Activated CD8-positive, alpha-beta T cell treated with anti-CD3 and anti-CD28 coated beads for 36 hours (primary cell): ENCODE results near the gene HBEGF. TPM values are rescaled to one million over a fixed set of nuclear protein-coding genes. Genes with fewer than 3 reads are reported as not detected.

ENCODE experiments used
- ATAC-seq: fragments of 200-7000 bp; cut with Tn5 transposase; one replicate; pipeline ENCODE4 v1.10.0; 2021; ENCODE audit warnings: mild to moderate bottlenecking, moderate library complexity
- CTCF ChIA-PET: fragments of 350-600 bp; sonication (Branson Sonifier 250); formaldehyde crosslinking; loops from one replicate; lab custom pipeline; 2021; ENCODE audit warnings: antibody characterized with exemption; lab: Charles Lee
- POLR2A ChIA-PET: fragments of 350-600 bp; sonication (Branson Sonifier 250); formaldehyde crosslinking; loops from one replicate; lab custom pipeline; 2021; ENCODE audit warnings: antibody characterized with exemption; lab: Charles Lee
- DNase-seq: peaks from one replicate; pipeline ENCODE4 v3.0.0-alpha.2; 2020
- H3K27ac Mint-ChIP-seq: one replicate; pipeline ENCODE4 v1.8.0; 2021; ENCODE audit warnings: mild to moderate bottlenecking, mixed read lengths
- H3K27me3 Mint-ChIP-seq: one replicate; pipeline ENCODE4 v1.8.0; 2021; ENCODE audit warnings: mixed read lengths
- H3K36me3 Mint-ChIP-seq: one replicate; pipeline ENCODE4 v1.8.0; 2021; ENCODE audit warnings: low read depth, mixed read lengths
- H3K4me1 Mint-ChIP-seq: one replicate; pipeline ENCODE4 v1.8.0; 2021; ENCODE audit warnings: low read depth, mixed read lengths
- H3K4me3 Mint-ChIP-seq: one replicate; pipeline ENCODE4 v1.8.0; 2021; ENCODE audit warnings: mild to moderate bottlenecking, moderate library complexity, mixed read lengths
- H3K9me3 Mint-ChIP-seq: one replicate; pipeline ENCODE4 v1.8.0; 2021; ENCODE audit warnings: mixed read lengths
- intact Hi-C: fragments of 100-400 bp; cut with micrococcal nuclease; formaldehyde crosslinking; loops from one replicate; pipeline ENCODE4 v1.10.0; 2022
- total RNA-seq, 2 experiments: library from RNA; stranded (reverse); gene quantifications; one replicate each; pipeline ENCODE4 v1.2.3, GENCODE V29; 2021
- TF ChIP-seq, protein P1 (sequence below): fragments of 200-600 bp; IDR thresholded peaks from one replicate; pipeline ENCODE4 v1.8.0; 2022; ENCODE audit warnings: antibody characterized with exemption, mild to moderate bottlenecking

Gene HBEGF
- total RNA-seq, 2 experiments from 2014 or later: 5.1 to 6.4 TPM

DNA sequence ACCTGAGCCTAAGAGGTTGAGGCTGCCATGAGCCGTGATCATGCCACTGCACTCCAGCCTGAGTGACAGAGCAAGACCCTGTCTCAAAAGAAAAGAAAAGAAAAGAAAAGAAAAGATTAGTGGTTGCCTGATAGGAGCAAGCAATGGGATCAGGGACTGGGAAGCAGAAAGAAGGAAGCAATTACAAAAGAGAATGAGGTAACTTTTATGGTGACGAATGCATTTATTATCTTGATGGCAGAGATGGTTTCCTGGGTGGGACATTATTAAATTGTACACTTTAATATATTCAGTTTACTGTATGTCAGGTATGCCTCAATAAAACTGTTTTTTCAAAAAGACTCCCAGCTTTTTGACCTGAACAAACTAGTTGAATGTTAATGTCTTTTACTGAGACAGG lies 36.0 kb downstream of the HBEGF start:
- no peaks in the 10 kb centered on the region for H3K36me3 Mint-ChIP-seq
- H3K4me3 Mint-ChIP-seq: no peak overlapping the region
- ChIA-PET CTCF (interaction anchor here (3.2 kb wide), 1 partner anchor 70 kb away, joined by 9 read pairs; no protein-coding TSS in a partner anchor), POLR2A (interaction anchor here (1.1 kb wide), 1 partner anchor 291 kb away, joined by 3 read pairs; no protein-coding TSS in a partner anchor)
- H3K9me3 Mint-ChIP-seq: no peaks in the 10 kb centered on the region
- DNase-seq: no peak
- H3K27me3 Mint-ChIP-seq: no peaks in the 10 kb centered on the region
- TF ChIP-seq, protein P1, sequence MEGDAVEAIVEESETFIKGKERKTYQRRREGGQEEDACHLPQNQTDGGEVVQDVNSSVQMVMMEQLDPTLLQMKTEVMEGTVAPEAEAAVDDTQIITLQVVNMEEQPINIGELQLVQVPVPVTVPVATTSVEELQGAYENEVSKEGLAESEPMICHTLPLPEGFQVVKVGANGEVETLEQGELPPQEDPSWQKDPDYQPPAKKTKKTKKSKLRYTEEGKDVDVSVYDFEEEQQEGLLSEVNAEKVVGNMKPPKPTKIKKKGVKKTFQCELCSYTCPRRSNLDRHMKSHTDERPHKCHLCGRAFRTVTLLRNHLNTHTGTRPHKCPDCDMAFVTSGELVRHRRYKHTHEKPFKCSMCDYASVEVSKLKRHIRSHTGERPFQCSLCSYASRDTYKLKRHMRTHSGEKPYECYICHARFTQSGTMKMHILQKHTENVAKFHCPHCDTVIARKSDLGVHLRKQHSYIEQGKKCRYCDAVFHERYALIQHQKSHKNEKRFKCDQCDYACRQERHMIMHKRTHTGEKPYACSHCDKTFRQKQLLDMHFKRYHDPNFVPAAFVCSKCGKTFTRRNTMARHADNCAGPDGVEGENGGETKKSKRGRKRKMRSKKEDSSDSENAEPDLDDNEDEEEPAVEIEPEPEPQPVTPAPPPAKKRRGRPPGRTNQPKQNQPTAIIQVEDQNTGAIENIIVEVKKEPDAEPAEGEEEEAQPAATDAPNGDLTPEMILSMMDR: no peak
- no peak overlapping the region for H3K27ac Mint-ChIP-seq
- intact Hi-C loops: no loop called here
- ATAC-seq: no peak
- H3K4me1 Mint-ChIP-seq: no peaks in the 10 kb centered on the region

DNA sequence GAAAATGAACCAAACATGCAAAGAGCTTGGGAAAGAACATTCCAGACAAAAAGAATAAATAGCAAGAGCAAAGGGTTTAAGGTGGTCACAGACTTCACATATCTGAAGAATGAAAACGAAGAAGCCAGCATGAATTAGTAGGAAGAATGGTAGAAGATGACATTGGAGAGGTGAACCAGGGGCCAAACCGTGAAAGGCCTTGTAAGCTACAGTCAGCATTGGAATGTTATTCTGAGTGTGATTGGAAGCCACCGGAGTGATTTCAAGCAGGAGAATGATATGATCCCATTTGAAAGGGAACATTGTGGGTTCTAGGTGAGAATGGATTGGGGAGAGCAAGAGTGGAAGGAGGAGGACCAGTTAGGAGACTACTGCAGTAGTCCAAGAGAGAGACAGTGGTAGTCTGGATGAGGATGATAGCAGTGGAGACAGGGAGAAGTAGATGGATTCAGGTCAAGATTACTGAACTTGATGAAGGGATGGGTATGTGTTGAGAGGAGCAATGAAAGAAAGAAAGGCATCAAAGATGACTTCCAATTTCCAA lies 36.6 kb downstream of the HBEGF start:
- DNase-seq (no peak), ATAC-seq (no peak)
- H3K36me3 Mint-ChIP-seq: no peaks in the 10 kb centered on the region
- no peaks in the 10 kb centered on the region for H3K9me3 Mint-ChIP-seq
- H3K4me1 Mint-ChIP-seq: no peaks in the 10 kb centered on the region
- no peaks in the 10 kb centered on the region for H3K27me3 Mint-ChIP-seq
- TF ChIP-seq, protein P1: no peak
- POLR2A ChIA-PET: interaction anchor here (0.6 to 1.1 kb wide), 2 partner anchors 291 to 417 kb away, joined by 3 read pairs; no protein-coding TSS in a partner anchor
- CTCF ChIA-PET: interaction anchor here (1.2 to 3.2 kb wide), 2 partner anchors 65 to 70 kb away, joined by 4 to 9 read pairs; no protein-coding TSS in a partner anchor
- no peak overlapping the region for H3K4me3 Mint-ChIP-seq
- intact Hi-C loops: no loop called here
- no peak overlapping the region for H3K27ac Mint-ChIP-seq

DNA sequence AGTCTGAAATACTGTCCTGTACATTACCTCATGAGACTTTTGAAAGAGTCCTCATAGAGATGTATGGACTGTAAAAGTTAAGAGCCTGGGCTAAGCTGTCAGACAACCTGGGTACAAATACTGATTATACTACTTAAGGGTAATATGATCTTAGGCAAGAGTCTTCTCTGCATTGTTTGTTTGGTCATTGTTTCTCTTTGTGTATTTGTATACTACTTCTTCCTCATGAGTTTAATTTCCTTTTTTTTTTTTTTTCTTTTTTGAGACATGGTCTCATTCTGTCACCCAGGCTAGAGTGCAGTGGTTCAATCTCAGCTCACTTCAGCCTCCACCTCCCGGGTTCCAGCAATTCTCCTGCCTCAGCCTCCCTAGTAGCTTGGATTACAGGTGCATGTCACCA lies 40.9 kb downstream of the HBEGF start:
- TF ChIP-seq, protein P1: no peak
- ChIA-PET POLR2A (no interaction called here), CTCF (interaction anchor here (1.3 to 1.8 kb wide), 5 partner anchors 13 to 66 kb away, joined by 3 to 8 read pairs (median 5); partner anchors contain the start of gene HBEGF)
- no peak overlapping the region for H3K27ac Mint-ChIP-seq
- H3K27me3 Mint-ChIP-seq: no peaks in the 10 kb centered on the region
- ATAC-seq (no peak), DNase-seq (no peak)
- intact Hi-C loops: no loop called here
- H3K36me3 Mint-ChIP-seq: no peaks in the 10 kb centered on the region
- no peaks in the 10 kb centered on the region for H3K9me3 Mint-ChIP-seq
- H3K4me1 Mint-ChIP-seq: peaks cover 12% of the 10 kb centered on the region
- H3K4me3 Mint-ChIP-seq: no peak overlapping the region

DNA sequence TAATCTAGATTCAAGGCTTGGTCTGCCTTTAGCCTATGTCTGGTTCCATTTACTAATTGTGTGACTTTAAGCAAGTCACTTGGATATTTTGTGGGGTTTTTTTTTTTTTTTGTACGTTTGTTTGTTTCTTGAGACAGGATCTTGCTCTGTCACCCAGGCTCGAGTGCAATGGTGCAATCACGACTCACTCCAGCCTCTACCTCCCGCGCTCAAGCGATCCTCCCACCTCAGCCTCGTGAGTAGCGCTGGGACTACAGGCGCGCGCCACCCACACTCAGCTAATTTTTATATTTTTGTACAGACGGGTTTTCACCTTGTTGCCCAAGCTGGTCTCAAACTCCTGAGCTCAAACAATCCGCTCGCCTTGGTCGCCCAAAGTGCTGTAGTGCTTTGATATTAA lies 42.4 kb downstream of the HBEGF start:
- TF ChIP-seq, protein P1: no peak
- ChIA-PET CTCF (interaction anchor here (1.0 to 2.1 kb wide), 5 partner anchors 13 to 64 kb away, joined by 3 to 16 read pairs (median 7); no protein-coding TSS in a partner anchor), POLR2A (interaction anchor here (2.1 kb wide), 1 partner anchor 39 kb away, joined by 11 read pairs; no protein-coding TSS in a partner anchor)
- Mint-ChIP-seq H3K36me3 (peaks cover 8% of the 10 kb centered on the region), H3K9me3 (no peaks in the 10 kb centered on the region), H3K4me1 (peaks cover 16% of the 10 kb centered on the region), H3K27me3 (no peaks in the 10 kb centered on the region), H3K27ac (no peak overlapping the region), H3K4me3 (no peak overlapping the region)
- DNase-seq: no peak
- intact Hi-C loops: loop anchor here (5.0 kb wide), 1 partner anchor 48 kb away; no protein-coding TSS in a partner anchor
- ATAC-seq: no peak
